GM12865 (cell line): Measurements from ENCODE around the gene GALNT7.

ENCODE experiments used
- DNase-seq: peaks from one replicate; pipeline ENCODE4 v3.0.0; 2010; ENCODE audit warnings: low read depth
- H3K4me3 ChIP-seq: 2 replicates; pipeline ENCODE4 v1.5.1; 2011; ENCODE audit warnings: mild to moderate bottlenecking, low read depth, low read length, control low read depth
- CTCF ChIP-seq: IDR thresholded peaks from 2 replicates; pipeline ENCODE4 v1.5.1; 2011; ENCODE audit warnings: low read length, control low read depth, low read depth, inconsistent platforms; ENCODE audit not compliant: insufficient read depth; ENCODE audit errors: missing control alignments

GALNT7 gene

DNA sequence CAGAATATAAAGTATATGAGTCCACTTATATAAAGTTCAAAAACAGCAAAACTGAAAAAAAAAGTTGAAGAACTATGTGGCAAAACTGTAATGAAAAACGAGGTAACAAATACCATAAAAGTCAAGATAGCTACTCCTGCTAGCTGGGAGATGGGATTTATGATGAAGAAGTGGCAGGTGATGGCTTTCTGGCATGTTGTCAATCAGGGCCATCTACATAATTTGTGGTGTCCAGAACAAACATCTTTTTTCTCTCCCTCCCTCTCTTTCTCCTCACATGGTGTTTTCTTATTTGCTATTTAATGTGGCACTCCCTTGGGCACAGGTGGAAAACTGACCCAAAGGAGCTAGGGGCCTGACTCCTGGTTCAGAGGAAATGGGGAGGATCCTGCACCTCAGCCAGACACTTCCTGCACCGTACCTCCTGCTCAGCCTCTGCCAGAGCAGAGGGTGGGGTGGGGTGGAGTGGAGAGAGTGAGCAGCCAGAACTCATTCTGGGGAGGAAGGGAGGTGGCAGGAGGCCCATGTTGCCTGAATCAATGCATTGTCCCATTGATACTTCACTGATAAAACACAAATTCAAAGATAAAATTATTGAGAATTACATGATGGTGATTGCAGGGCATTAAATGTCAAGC is 196.9 kb downstream of the GALNT7 start:
- no peak for DNase-seq
- TF ChIP-seq CTCF, result no peak
- no peak overlapping the region for H3K4me3 ChIP-seq

DNA sequence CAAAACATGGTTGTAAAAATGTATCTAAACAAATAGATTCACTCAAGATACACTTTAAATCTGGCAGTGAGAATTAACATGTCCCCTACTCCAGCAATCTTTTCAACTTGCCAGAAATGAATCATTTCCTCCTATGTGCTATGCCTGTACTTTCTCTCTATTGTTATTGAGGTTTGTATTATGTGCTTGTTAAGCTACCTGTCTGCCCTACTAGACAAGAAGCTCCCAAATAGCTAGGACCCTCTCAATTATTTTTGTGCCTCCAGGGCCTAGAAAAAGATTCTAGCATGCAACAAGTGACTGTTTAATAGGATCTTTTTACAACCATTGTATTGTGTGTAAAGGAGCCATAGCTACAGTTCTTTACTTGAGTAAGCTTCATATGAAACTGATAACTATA is 198.7 kb downstream of the GALNT7 start:
- TF ChIP-seq CTCF, result no peak
- DNase-seq, result peak; percentile 48
- H3K4me3 ChIP-seq, result peak overlapping the region; percentile 90

- peak overlapping the region; percentile 90 for H3K4me3 ChIP-seq
- DNase-seq, result no peak
- no peak for TF ChIP-seq CTCF
Measured at GRCh38 chr4:173367946-173368345, 199.3 kb downstream of the GALNT7 start.

GRCh38 chr4:173370130-173370476 is 201.5 kb downstream of the GALNT7 start:
- DNase-seq, result peak; percentile 72
- no peak for TF ChIP-seq CTCF
- H3K4me3 ChIP-seq, result peak overlapping the region; percentile 90

DNA sequence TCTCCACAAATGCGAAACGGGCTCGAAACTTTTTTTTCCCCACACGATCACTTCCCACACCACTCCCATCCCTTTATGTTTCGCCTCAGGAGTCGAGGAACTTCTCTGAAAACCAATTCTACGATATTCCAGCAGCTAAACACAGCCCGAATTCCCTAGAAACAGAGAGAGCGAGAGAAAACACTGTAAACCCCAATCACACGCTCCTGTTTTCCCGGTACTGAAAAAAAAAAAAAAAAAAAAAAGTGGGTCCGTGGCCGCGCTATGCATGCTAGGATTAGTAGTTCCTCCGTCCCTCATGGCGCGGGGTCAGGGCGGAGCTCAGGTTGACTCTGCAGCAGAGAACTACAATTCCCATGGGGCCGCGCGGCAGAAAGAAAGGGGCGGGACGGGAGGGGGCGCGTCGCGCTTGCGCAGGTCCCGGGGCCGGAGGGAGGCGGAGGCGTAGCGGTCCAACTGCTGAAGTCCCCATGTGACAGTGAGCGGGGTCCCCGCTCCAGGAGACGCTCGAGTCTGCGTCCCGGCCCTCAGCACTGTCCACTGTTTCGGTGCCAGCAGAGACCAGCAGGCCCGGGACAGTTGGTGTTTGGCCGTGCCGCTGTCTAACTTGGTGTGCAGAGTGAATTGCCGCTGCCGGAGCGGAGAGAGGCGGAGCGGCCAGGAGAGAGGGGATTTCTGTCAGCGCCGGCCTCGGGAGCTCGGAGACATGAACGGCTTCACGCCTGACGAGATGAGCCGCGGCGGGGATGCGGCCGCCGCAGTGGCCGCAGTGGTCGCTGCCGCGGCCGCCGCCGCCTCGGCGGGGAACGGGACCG is 202.1 kb downstream of the GALNT7 start, which contains the start of gene SAP30:
Gene SAP30, plus strand, starts transcription at position 478 of the 815 bp plus-strand sequence. Its CDS starts 229 bp downstream, at position 707.
- peak; percentile 99 for DNase-seq
- TF ChIP-seq CTCF, result no peak
- H3K4me3 ChIP-seq, result peak within 1 kb of the TSS; percentile 90

DNA sequence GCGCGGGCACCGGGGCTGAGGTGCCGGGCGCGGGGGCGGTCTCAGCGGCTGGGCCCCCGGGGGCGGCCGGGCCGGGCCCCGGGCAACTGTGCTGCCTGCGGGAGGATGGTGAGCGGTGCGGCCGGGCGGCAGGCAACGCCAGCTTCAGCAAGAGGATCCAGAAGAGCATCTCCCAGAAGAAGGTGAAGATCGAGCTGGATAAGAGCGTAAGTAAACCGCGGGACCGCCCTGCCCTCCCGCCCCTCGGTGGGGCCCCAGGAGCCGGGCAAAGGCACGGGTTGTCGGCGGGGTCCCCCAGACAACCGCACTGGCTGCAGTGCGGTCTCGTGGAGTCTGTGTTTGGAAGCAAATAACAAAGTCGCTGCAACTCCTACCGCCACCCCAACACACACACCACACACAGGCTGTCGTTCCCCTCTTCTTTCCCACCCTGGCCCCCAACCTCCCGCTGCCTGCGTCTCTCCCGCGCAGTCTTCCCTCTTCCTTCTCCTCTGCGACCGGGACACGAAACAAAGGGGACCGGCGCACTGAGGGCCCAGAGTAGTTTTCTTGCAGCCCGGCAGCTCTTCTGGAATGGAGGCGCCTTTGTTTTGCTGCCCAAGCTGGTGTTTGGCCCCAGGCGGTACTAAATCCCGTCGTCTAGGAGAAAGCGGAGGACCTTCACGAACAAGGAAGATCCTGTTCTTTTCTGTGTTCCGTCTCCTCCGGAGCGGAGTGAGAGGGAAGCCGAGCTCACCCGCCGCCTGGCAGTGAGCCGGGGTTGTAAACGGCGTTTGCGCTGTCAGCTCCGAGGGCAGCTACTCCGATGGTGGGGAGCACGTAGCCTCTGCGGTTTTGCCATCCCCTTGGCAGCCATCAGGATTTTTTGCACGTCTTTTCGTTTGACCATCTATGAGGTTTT is 202.9 kb downstream of the GALNT7 start:
- peak; percentile 65 for DNase-seq
- no peak for TF ChIP-seq CTCF
- H3K4me3 ChIP-seq, result peak overlapping the region; percentile 90
